Thyroid gland (tissue), 4 donors: ENCODE measurements around the gene OSBP2. TPM values are rescaled to one million over a fixed set of nuclear protein-coding genes. Genes with fewer than 3 reads are reported as not detected.
"Not testable (repeated sequence)": the region's sequence is repeated elsewhere in the genome, so short reads cannot be mapped to it uniquely, and the experiment has no call there.

Source experiments
- DNase-seq, 2 donors: peaks; one replicate each; pipeline ENCODE4 v3.0.0-alpha.2; 2019
- H3K27ac ChIP-seq, 3 donors: fragments of 200-600 bp; sonication (generic); 1 replicate in 2 of 3; 2 replicates in 1 of 3; pipeline ENCODE4 v1.5.1; 2016 to 2019; ENCODE audit warnings: mild to moderate bottlenecking in 1 of 3, moderate library complexity in 1 of 3
- H3K27me3 ChIP-seq: fragments of 200-600 bp; sonication (generic); one replicate; pipeline ENCODE4 v1.5.1; 2019
- H3K36me3 ChIP-seq, 2 donors: fragments of 200-600 bp; sonication (generic); one replicate each; pipeline ENCODE4 v1.5.1; 2016 to 2019
- H3K4me1 ChIP-seq, 2 donors: fragments of 200-600 bp; sonication (generic); one replicate each; pipeline ENCODE4 v1.5.1; 2017 to 2019
- H3K4me3 ChIP-seq, 3 donors: fragments of 200-600 bp; sonication (generic); replicated peaks in 1 of 3; 1 replicate in 2 of 3; 2 replicates in 1 of 3; pipeline ENCODE4 v1.5.1; 2016; ENCODE audit warnings: mild to moderate bottlenecking in 1 of 3
- H3K9me3 ChIP-seq: fragments of 200-600 bp; sonication (generic); one replicate; pipeline ENCODE4 v1.5.1; 2017
- CTCF ChIP-seq, 6 experiments: fragments of 200-600 bp in 3 of 6; fragments of 450-650 bp in 3 of 6; sonication (generic) in 3 of 6; IDR thresholded peaks; one replicate each; pipeline ENCODE4 v1.5.1; 2016 to 2019; ENCODE audit warnings: antibody characterized with exemption in 6 of 6, mild to moderate bottlenecking in 2 of 6, inconsistent platforms in 1 of 6, moderate library complexity in 1 of 6
- POLR2A ChIP-seq, 2 donors: fragments of 450-650 bp; IDR thresholded peaks; one replicate each; pipeline ENCODE4 v1.6.1; 2017; ENCODE audit warnings: antibody characterized with exemption in 2 of 2, mild to moderate bottlenecking in 2 of 2, moderate library complexity in 1 of 2
- WGBS, 2 donors: methylation state at CpG; one replicate each; pipeline ENCODE4 v1.1.5; 2017; 5-methylcytosine and 5-hydroxymethylcytosine counted together
- intact Hi-C: fragments of 100-400 bp; cut with DNase I; formaldehyde crosslinking; loops from one replicate; pipeline ENCODE4 v1.15.1; 2023
- total RNA-seq, 4 donors: library from RNA; depleted of rRNA; stranded (reverse); fragments of >200 nt; gene quantifications; one replicate each; pipeline ENCODE4 v1.2.3, GENCODE V29; 2016

Gene OSBP2
- total RNA-seq, 4 donors from 2014 or later = 7.8 to 13.4 (median 11.5) TPM

GRCh38 chr22:30728826-30729225, 34.2 kb downstream of the OSBP2 start:
- DNase-seq = no peak

GRCh38 chr22:30731658-30732057, 37.0 kb downstream of the OSBP2 start:
- no peak overlapping the region for H3K4me3 ChIP-seq
- H3K9me3 ChIP-seq = no peaks in the 10 kb centered on the region
- no peak for DNase-seq
- H3K27ac ChIP-seq = no peak overlapping the region
- H3K4me1 ChIP-seq = no peaks in the 10 kb centered on the region
- no peaks in the 10 kb centered on the region for H3K36me3 ChIP-seq
- no peaks in the 10 kb centered on the region for H3K27me3 ChIP-seq
- no peak for TF ChIP-seq CTCF (IDR thresholded peaks at IDR 0.05)
- TF ChIP-seq POLR2A (IDR thresholded peaks at IDR 0.05) = no peak
- WGBS, 2 donors = 85 to 92% methylated on average over 6 of the region's 6 CpGs
- intact Hi-C loops = no loop called here

More at GRCh38 chr22:30728826-30729225, 34.2 kb downstream of the OSBP2 start:
- Histone ChIP-seq H3K36me3 (no peaks in the 10 kb centered on the region), H3K27me3 (no peaks in the 10 kb centered on the region), H3K4me1 (no peaks in the 10 kb centered on the region), H3K27ac (no peak overlapping the region), H3K9me3 (no peaks in the 10 kb centered on the region), H3K4me3 (no peak overlapping the region)
- intact Hi-C loops = no loop called here
- WGBS, 2 donors = 90 to 93% methylated on average over 2 of the region's 2 CpGs
- TF ChIP-seq CTCF (IDR thresholded peaks at IDR 0.05) (no peak), POLR2A (IDR thresholded peaks at IDR 0.05) (no peak)

GRCh38 chr22:30732426-30732825, 37.8 kb downstream of the OSBP2 start:
- 92 to 94% methylated on average over 2 to 5 of the region's 5 CpGs for WGBS, 2 donors
- TF ChIP-seq POLR2A (IDR thresholded peaks at IDR 0.05) (no peak), CTCF (IDR thresholded peaks at IDR 0.05) (no peak)
- Histone ChIP-seq H3K27me3 (no peaks in the 10 kb centered on the region), H3K36me3 (no peaks in the 10 kb centered on the region), H3K4me3 (no peak overlapping the region), H3K9me3 (no peaks in the 10 kb centered on the region), H3K4me1 (no peaks in the 10 kb centered on the region), H3K27ac (no peak overlapping the region)
- no peak for DNase-seq
- intact Hi-C loops = no loop called here

GRCh38 chr22:30733181-30733631, 38.5 kb downstream of the OSBP2 start:
- no peaks in the 10 kb centered on the region for H3K36me3 ChIP-seq
- no peak overlapping the region for H3K27ac ChIP-seq
- no peak for DNase-seq
- intact Hi-C loops = no loop called here
- no peaks in the 10 kb centered on the region for H3K4me1 ChIP-seq
- 77 to 92% methylated on average over 7 of the region's 7 CpGs for whole genome bisulfite sequencing, 2 donors
- no peak overlapping the region for H3K4me3 ChIP-seq
- TF ChIP-seq CTCF (IDR thresholded peaks at IDR 0.05) = no peak
- no peak for TF ChIP-seq POLR2A (IDR thresholded peaks at IDR 0.05)
- H3K27me3 ChIP-seq = no peaks in the 10 kb centered on the region
- no peaks in the 10 kb centered on the region for H3K9me3 ChIP-seq

GRCh38 chr22:30740007-30740406, 45.3 kb downstream of the OSBP2 start:
- DNase-seq, H3K36me3 ChIP-seq, H3K9me3 ChIP-seq, intact Hi-C loops, H3K27me3 ChIP-seq, H3K4me3 ChIP-seq, H3K27ac ChIP-seq, H3K4me1 ChIP-seq: not testable (repeated sequence)
- WGBS, 2 donors = 76 to 84% methylated on average over 7 of the region's 7 CpGs

- H3K4me1 ChIP-seq, H3K27me3 ChIP-seq, H3K27ac ChIP-seq, DNase-seq, H3K4me3 ChIP-seq, H3K36me3 ChIP-seq, H3K9me3 ChIP-seq, intact Hi-C loops: not testable (repeated sequence)
- 89 to 97% methylated on average over 5 of the region's 5 CpGs for WGBS, 2 donors
Measured at GRCh38 chr22:30740511-30740910, 45.8 kb downstream of the OSBP2 start.
